Breast epithelium (tissue), 3 donors: ENCODE results near the gene RASA3.
"Not testable (repeated sequence)": the region's sequence is repeated elsewhere in the genome, so short reads cannot be mapped to it uniquely, and the experiment has no call there.

ENCODE experiments used
- CTCF ChIP-seq, 3 donors: fragments of 450-650 bp; IDR thresholded peaks; one replicate each; pipeline ENCODE4 v1.5.1; 2016 to 2017; ENCODE audit warnings: antibody characterized with exemption in 3 of 3, mild to moderate bottlenecking in 3 of 3, moderate library complexity in 3 of 3
- POLR2A ChIP-seq: fragments of 450-650 bp; IDR thresholded peaks from one replicate; pipeline ENCODE4 v1.6.1; 2016; ENCODE audit warnings: antibody characterized with exemption, mild to moderate bottlenecking, moderate library complexity

GRCh38 chr13:114176359-114176902 is 44.0 kb upstream of the RASA3 start:
- not testable (repeated sequence) for TF ChIP-seq CTCF (IDR thresholded peaks at IDR 0.05); POLR2A
